ENCODE results near the gene TMEFF2. TPM values are rescaled to one million over a fixed set of nuclear protein-coding genes. Genes with fewer than 3 reads are reported as not detected.

TMEFF2 gene
- total RNA-seq, 4 donors from 2014 or later, result 0.16 to 0.46 (median 0.17) TPM; not detected in 1

- intact Hi-C loops (cut with DNase I; ENCODE audit: low total_unique reads), result no loop called here
- no peak overlapping the region for H3K4me3 ChIP-seq (ENCODE audit: low read depth, poor library complexity, severe bottlenecking)
- WGBS, 2 donors, result 88 to 94% methylated on average over 3 of the region's 3 CpGs
These were observed 189.5 kb downstream of the TMEFF2 start for GRCh38 chr2:192005211-192005610.

GRCh38 chr2:192004188-192004963 is 190.4 kb downstream of the TMEFF2 start:
- intact Hi-C loops (cut with DNase I; ENCODE audit: low total_unique reads), result no loop called here
- no peak overlapping the region for H3K4me3 ChIP-seq (ENCODE audit: low read depth, poor library complexity, severe bottlenecking)
- WGBS, 2 donors, result 35 to 36% methylated on average over 5 of the region's 5 CpGs
- TF ChIP-seq CTCF (IDR thresholded peaks at IDR 0.05), result no peak
- no peak for DNase-seq (ENCODE audit: low spot score in 2 of 2)

More at GRCh38 chr2:192005211-192005610, 189.5 kb downstream of the TMEFF2 start:
- TF ChIP-seq CTCF (IDR thresholded peaks at IDR 0.05) (no peak), POLR2A (IDR thresholded peaks at IDR 0.05) (no peak)
- DNase-seq (ENCODE audit: low spot score in 2 of 2), result no peak

- no peak for DNase-seq (ENCODE audit: low spot score in 2 of 2)
- intact Hi-C loops (cut with DNase I; ENCODE audit: low total_unique reads), result no loop called here
- H3K4me3 ChIP-seq (ENCODE audit: low read depth, poor library complexity, severe bottlenecking), result no peak overlapping the region
- WGBS, 2 donors, result 83 to 93% methylated on average over 8 of the region's 8 CpGs
- TF ChIP-seq POLR2A (IDR thresholded peaks at IDR 0.05) (no peak), CTCF (IDR thresholded peaks at IDR 0.05) (no peak)
These were observed 192.3 kb downstream of the TMEFF2 start for GRCh38 chr2:192002418-192002817.

- no peak for TF ChIP-seq POLR2A (IDR thresholded peaks at IDR 0.05)
- no peak for TF ChIP-seq CTCF (IDR thresholded peaks at IDR 0.05)
- intact Hi-C loops (cut with DNase I; ENCODE audit: low total_unique reads), result no loop called here
- WGBS, 2 donors, result 100% methylated on average over 1 of the region's 1 CpG
- DNase-seq (ENCODE audit: low spot score in 2 of 2), result no peak
- H3K4me3 ChIP-seq (ENCODE audit: low read depth, poor library complexity, severe bottlenecking), result no peak overlapping the region
These were observed 194.3 kb downstream of the TMEFF2 start for GRCh38 chr2:192000196-192000980.

- 66 to 68% methylated on average over 4 of the region's 4 CpGs for WGBS, 2 donors
- DNase-seq (ENCODE audit: low spot score in 2 of 2), result no peak
- no peak for TF ChIP-seq POLR2A (IDR thresholded peaks at IDR 0.05)
- no peak for TF ChIP-seq CTCF (IDR thresholded peaks at IDR 0.05)
- no peak overlapping the region for H3K4me3 ChIP-seq (ENCODE audit: low read depth, poor library complexity, severe bottlenecking)
- intact Hi-C loops (cut with DNase I; ENCODE audit: low total_unique reads), result no loop called here
These were observed 195.5 kb downstream of the TMEFF2 start for GRCh38 chr2:191999101-191999841.
